ENCODE measurements around the gene TNFAIP8L1.

TNFAIP8L1 gene

GRCh38 chr19:4639531-4640246, 373 bp downstream of the TNFAIP8L1 start:
- peak overlapping the region; percentile 79 for H3K27ac ChIP-seq (ENCODE audit: low read length)
- no peak for TF ChIP-seq CTCF (IDR thresholded peaks at IDR 0.05; ENCODE audit: borderline replicate concordance, extremely low read depth, low read length, poor library complexity, severe bottlenecking)
- no peak for TF ChIP-seq EZH2 (IDR thresholded peaks at IDR 0.05; ENCODE audit: borderline replicate concordance, low read depth, low read length, severe bottlenecking)
- DNase-seq (no peak), ATAC-seq (ENCODE audit: insufficient read depth, low read depth) (no peak)
- H3K79me2 ChIP-seq (ENCODE audit: insufficient read depth, low read length): 0 out of 2 replicates have a peak, but pooled peaks cover 6% of the 10 kb centered on the region
- peak overlapping the region; percentile 74 for H2AFZ ChIP-seq (ENCODE audit: low read depth, low read length)
- peak overlapping the region; percentile 50 to 88 for H3K4me3 ChIP-seq (ENCODE audit: low read depth in 1 of 2, low read length in 2 of 2)
- peak overlapping the region; percentile 100 for H3K4me2 ChIP-seq (ENCODE audit: insufficient read depth, low read length)
- peaks cover 41% of the 10 kb centered on the region for H3K4me1 ChIP-seq (ENCODE audit: insufficient read depth, low read length)
- no peaks in the 10 kb centered on the region for H3K27me3 ChIP-seq (ENCODE audit: insufficient read depth, low read length, poor library complexity)
- H3K9ac ChIP-seq (ENCODE audit: low read depth, low read length): peak overlapping the region; percentile 71
- no peaks in the 10 kb centered on the region for H3K36me3 ChIP-seq (ENCODE audit: insufficient read depth, low read length)
- no peaks in the 10 kb centered on the region for H3K9me3 ChIP-seq (ENCODE audit: insufficient read depth, low read length, severe bottlenecking)
- H4K20me1 ChIP-seq (ENCODE audit: insufficient read depth, low read length): no peaks in the 10 kb centered on the region

- Histone ChIP-seq H4K20me1 (ENCODE audit: insufficient read depth, low read length) (no peaks in the 10 kb centered on the region), H2AFZ (ENCODE audit: low read depth, low read length) (no peak overlapping the region), H3K4me1 (ENCODE audit: insufficient read depth, low read length) (peaks cover 41% of the 10 kb centered on the region), H3K4me2 (ENCODE audit: insufficient read depth, low read length) (peak overlapping the region; percentile 100), H3K9me3 (ENCODE audit: insufficient read depth, low read length, severe bottlenecking) (no peaks in the 10 kb centered on the region), H3K79me2 (ENCODE audit: insufficient read depth, low read length) (0 out of 2 replicates have a peak, but pooled peaks cover 6% of the 10 kb centered on the region), H3K9ac (ENCODE audit: low read depth, low read length) (peak overlapping the region; percentile 71), H3K27ac (ENCODE audit: low read length) (peak overlapping the region; percentile 79), H3K4me3 (ENCODE audit: low read depth in 1 of 2, low read length in 2 of 2) (peak overlapping the region; percentile 50 to 88; a peak in 3 of 4 replicates), H3K36me3 (ENCODE audit: insufficient read depth, low read length) (no peaks in the 10 kb centered on the region), H3K27me3 (ENCODE audit: insufficient read depth, low read length, poor library complexity) (no peaks in the 10 kb centered on the region)
- DNase-seq (no peak), ATAC-seq (ENCODE audit: insufficient read depth, low read depth) (no peak)
- TF ChIP-seq CTCF (IDR thresholded peaks at IDR 0.05; ENCODE audit: borderline replicate concordance, extremely low read depth, low read length, poor library complexity, severe bottlenecking): no peak
- no peak for TF ChIP-seq EZH2 (IDR thresholded peaks at IDR 0.05; ENCODE audit: borderline replicate concordance, low read depth, low read length, severe bottlenecking)
These were observed 1.1 kb downstream of the TNFAIP8L1 start for GRCh38 chr19:4640247-4641000.

DNA sequence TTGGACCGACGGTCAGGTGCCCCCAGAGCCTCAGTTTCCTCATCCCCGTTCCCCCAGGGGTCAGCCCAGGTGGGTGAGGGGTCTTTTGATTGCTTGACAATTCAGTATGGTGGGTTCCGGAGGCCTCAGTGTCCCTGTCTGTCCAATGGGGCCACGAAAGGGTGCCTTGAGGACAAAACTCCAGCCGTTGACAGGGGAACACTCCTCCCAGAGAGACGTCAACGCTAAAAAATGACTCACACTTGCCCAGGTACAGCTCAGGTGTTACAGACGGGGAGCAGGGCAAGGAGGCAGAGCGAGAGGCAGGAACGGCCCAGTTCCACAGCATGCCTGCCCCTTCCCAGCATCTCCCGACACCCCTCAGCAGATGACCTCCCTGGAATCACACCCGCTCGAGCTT, 1.8 kb downstream of the TNFAIP8L1 start:
- TF ChIP-seq CTCF (IDR thresholded peaks at IDR 0.05; ENCODE audit: borderline replicate concordance, extremely low read depth, low read length, poor library complexity, severe bottlenecking) (no peak), EZH2 (IDR thresholded peaks at IDR 0.05; ENCODE audit: borderline replicate concordance, low read depth, low read length, severe bottlenecking) (no peak)

More for the DNA sequence above, 1.8 kb downstream of the TNFAIP8L1 start:
- Histone ChIP-seq H3K9me3 (ENCODE audit: insufficient read depth, low read length, severe bottlenecking) (no peaks in the 10 kb centered on the region), H3K36me3 (ENCODE audit: insufficient read depth, low read length) (no peaks in the 10 kb centered on the region), H3K27me3 (ENCODE audit: insufficient read depth, low read length, poor library complexity) (no peaks in the 10 kb centered on the region), H3K27ac (ENCODE audit: low read length) (no peak overlapping the region), H4K20me1 (ENCODE audit: insufficient read depth, low read length) (no peaks in the 10 kb centered on the region), H3K4me1 (ENCODE audit: insufficient read depth, low read length) (peaks cover 35% of the 10 kb centered on the region), H2AFZ (ENCODE audit: low read depth, low read length) (no peak overlapping the region), H3K4me3 (ENCODE audit: low read depth in 1 of 2, low read length in 2 of 2) (no peak overlapping the region), H3K9ac (ENCODE audit: low read depth, low read length) (peak overlapping the region; percentile 71; the same call in 1 of the 2 replicates), H3K4me2 (ENCODE audit: insufficient read depth, low read length) (0 out of 2 replicates have a peak overlapping the region, but pooled peaks have one; percentile 100), H3K79me2 (ENCODE audit: insufficient read depth, low read length) (0 out of 2 replicates have a peak, but pooled peaks cover 6% of the 10 kb centered on the region)
- DNase-seq (no peak), ATAC-seq (ENCODE audit: insufficient read depth, low read depth) (no peak)
